ENCODE measurements around the gene MUC5B. TPM values are rescaled to one million over a fixed set of nuclear protein-coding genes. Genes with fewer than 3 reads are reported as not detected.
A peak's percentile ranks its signal among the peaks of the same experiment; 100 is the strongest.

Gene MUC5B
- total RNA-seq, 2 donors from 2014 or later = 0.69 TPM; not detected in 1

GRCh38 chr11:1226986-1227550, 4.2 kb downstream of the MUC5B start:
- DNase-seq (ENCODE audit: low spot score) = peak; percentile 66
- intact Hi-C loops (cut with DNase I) = no loop called here

- intact Hi-C loops (cut with DNase I) = no loop called here
- peak; percentile 58 for DNase-seq (ENCODE audit: low spot score)
These were observed 4.8 kb downstream of the MUC5B start for GRCh38 chr11:1227551-1228100.

GRCh38 chr11:1228101-1228821, 5.4 kb downstream of the MUC5B start:
- intact Hi-C loops (cut with DNase I) = no loop called here
- peak; percentile 69 for DNase-seq (ENCODE audit: low spot score)

GRCh38 chr11:1228921-1229451, 6.1 kb downstream of the MUC5B start:
- peak; percentile 78 for DNase-seq (ENCODE audit: low spot score)
- intact Hi-C loops (cut with DNase I) = no loop called here

- DNase-seq (ENCODE audit: low spot score) = peak; percentile 74
- intact Hi-C loops (cut with DNase I) = no loop called here
These were observed 6.7 kb downstream of the MUC5B start for GRCh38 chr11:1229471-1230120.

GRCh38 chr11:1230121-1230455, 7.2 kb downstream of the MUC5B start:
- intact Hi-C loops (cut with DNase I) = no loop called here
- DNase-seq (ENCODE audit: low spot score) = peak; percentile 79

GRCh38 chr11:1230456-1231395, 7.9 kb downstream of the MUC5B start:
- intact Hi-C loops (cut with DNase I) = no loop called here
- DNase-seq (ENCODE audit: low spot score) = peak; percentile 76

- intact Hi-C loops (cut with DNase I) = loop anchor here in 1 of 2 donors (2.0 kb wide), 1 partner anchor 49 kb away; no protein-coding TSS in a partner anchor
- peak; percentile 73 for DNase-seq (ENCODE audit: low spot score)
These were observed 8.6 kb downstream of the MUC5B start for GRCh38 chr11:1231396-1232020.

- peak; percentile 78 for DNase-seq (ENCODE audit: low spot score)
- intact Hi-C loops (cut with DNase I) = loop anchor here in 1 of 2 donors (2.0 kb wide), 1 partner anchor 49 kb away; no protein-coding TSS in a partner anchor
These were observed 9.4 kb downstream of the MUC5B start for GRCh38 chr11:1232021-1232882.

- intact Hi-C loops (cut with DNase I) = loop anchor here in 1 of 2 donors (2.0 kb wide), 1 partner anchor 48 kb away; no protein-coding TSS in a partner anchor
- DNase-seq (ENCODE audit: low spot score) = peak; percentile 75
These were observed 10.0 kb downstream of the MUC5B start for GRCh38 chr11:1232883-1233321.

- DNase-seq (ENCODE audit: low spot score) = no peak
These were observed 10.6 kb downstream of the MUC5B start for GRCh38 chr11:1233351-1234053.

GRCh38 chr11:1234054-1234720, 11.3 kb downstream of the MUC5B start:
- DNase-seq (ENCODE audit: low spot score) = peak; percentile 77
- intact Hi-C loops (cut with DNase I) = no loop called here

More at GRCh38 chr11:1233351-1234053, 10.6 kb downstream of the MUC5B start:
- intact Hi-C loops (cut with DNase I) = loop anchor here in 1 of 2 donors (2.0 kb wide), 1 partner anchor 47 kb away; no protein-coding TSS in a partner anchor

- intact Hi-C loops (cut with DNase I) = no loop called here
- DNase-seq (ENCODE audit: low spot score) = peak; percentile 75
These were observed 12.0 kb downstream of the MUC5B start for GRCh38 chr11:1234771-1235305.

GRCh38 chr11:1235306-1235900, 12.5 kb downstream of the MUC5B start:
- DNase-seq (ENCODE audit: low spot score) = peak; percentile 72
- intact Hi-C loops (cut with DNase I) = no loop called here

- peak; percentile 64 for DNase-seq (ENCODE audit: low spot score)
- intact Hi-C loops (cut with DNase I) = no loop called here
These were observed 13.0 kb downstream of the MUC5B start for GRCh38 chr11:1235901-1236315.
